ENCODE data around the gene RHBDD1.
A peak's percentile ranks its signal among the peaks of the same experiment; 100 is the strongest.

The RHBDD1 gene

DNA sequence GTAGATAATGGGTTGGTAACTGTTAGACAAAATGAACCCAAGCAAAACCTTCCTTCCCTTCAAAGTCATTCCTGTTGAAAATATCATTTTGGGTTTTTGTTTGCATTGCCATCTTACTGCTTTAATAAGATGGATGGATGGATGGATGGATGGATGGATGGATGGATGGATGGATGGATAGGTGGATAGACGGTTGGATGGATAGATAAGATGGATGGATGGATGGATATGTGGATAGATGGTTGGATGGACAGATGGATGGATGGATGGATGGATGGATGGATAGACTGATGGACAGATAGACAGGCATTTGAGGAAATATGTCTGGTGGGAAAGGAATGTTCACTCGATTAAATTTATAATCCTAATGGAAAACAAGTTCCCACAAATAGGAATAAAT is 194.9 kb downstream of the RHBDD1 start:
- no peak overlapping the region for H2BK15ac ChIP-seq (ENCODE audit: low read length)
- no peak overlapping the region for H2AK5ac ChIP-seq (ENCODE audit: low read depth, low read length)
- no peak overlapping the region for H3K27ac ChIP-seq (replicated peaks; ENCODE audit: low read length)
- no peak overlapping the region for H2BK12ac ChIP-seq (ENCODE audit: low read length)
- no peak overlapping the region for H3K4ac ChIP-seq (ENCODE audit: low read length)
- H3K23ac ChIP-seq (ENCODE audit: low read depth, low read length, poor library complexity) = no peak overlapping the region
- H3K4me1 ChIP-seq (ENCODE audit: control insufficient read depth in 2 of 2, insufficient read depth in 1 of 2, low read depth in 1 of 2, low read length in 2 of 2) = peaks cover 0 to 2% of the 10 kb centered on the region in 2 donors
- H4K8ac ChIP-seq (ENCODE audit: low read depth, low read length) = no peak overlapping the region
- WGBS, 2 donors (ENCODE audit: extremely low coverage in 2 of 2, insufficient read length in 2 of 2, insufficient replicate concordance in 1 of 2) = 100% methylated on average over 1 of the region's 2 CpGs; no CpG with 5 or more reads in 1 of the 2 donors
- H3K9me3 ChIP-seq (replicated peaks in 1 of 2; ENCODE audit: control insufficient read depth in 2 of 2, insufficient read depth in 1 of 2, low read depth in 1 of 2, low read length in 2 of 2) = no peaks in the 10 kb centered on the region
- no peaks in the 10 kb centered on the region for H3K79me1 ChIP-seq (ENCODE audit: low read depth, low read length)
- no peak overlapping the region for H3K4me2 ChIP-seq (ENCODE audit: insufficient read depth, low read length, poor library complexity, severe bottlenecking)
- no peak overlapping the region for H4K91ac ChIP-seq (ENCODE audit: low read depth, low read length, poor library complexity)
- H3K9ac ChIP-seq (ENCODE audit: low read depth, low read length, poor library complexity) = no peak overlapping the region
- no peak overlapping the region for H3K4me3 ChIP-seq (ENCODE audit: low read length in 2 of 2)
- no peak overlapping the region for H3K18ac ChIP-seq (ENCODE audit: low read length)
- no peak overlapping the region for H2BK120ac ChIP-seq (ENCODE audit: low read depth, low read length)
- no peak for DNase-seq (ENCODE audit: low spot score)
- no peaks in the 10 kb centered on the region for H3K36me3 ChIP-seq (replicated peaks in 1 of 2; ENCODE audit: control insufficient read depth in 2 of 2, insufficient read depth in 2 of 2, low read length in 2 of 2)
- H2AFZ ChIP-seq (ENCODE audit: low read length) = no peak overlapping the region
- H2BK5ac ChIP-seq (ENCODE audit: low read length) = no peak overlapping the region
- no peak overlapping the region for H3K14ac ChIP-seq (ENCODE audit: low read length)
- no peaks in the 10 kb centered on the region for H3K27me3 ChIP-seq (ENCODE audit: control insufficient read depth in 3 of 3, insufficient read depth in 3 of 3, low read depth in 1 of 3, low read length in 3 of 3)

DNA sequence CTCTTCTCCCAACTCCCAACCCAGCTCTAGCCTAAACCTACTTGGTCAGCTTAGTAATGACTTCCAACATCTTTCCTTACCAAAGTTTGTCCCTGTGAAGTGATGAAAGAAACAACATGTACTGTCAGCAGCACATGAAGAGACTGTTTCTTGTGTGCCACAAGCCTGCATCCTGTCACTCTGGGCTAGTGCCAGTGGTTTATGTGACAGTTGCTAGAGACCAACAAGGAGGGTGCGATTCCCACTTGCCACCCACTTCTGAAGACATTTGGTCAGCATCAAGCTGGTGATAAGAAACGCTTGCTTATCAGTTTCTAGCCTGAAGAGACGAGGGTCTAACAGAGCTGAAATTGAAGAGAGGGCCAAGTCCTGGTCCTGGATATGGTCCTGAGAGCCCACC is 195.5 kb downstream of the RHBDD1 start:
- DNase-seq (ENCODE audit: low spot score) = no peak
- Histone ChIP-seq H3K27ac (replicated peaks; ENCODE audit: low read length) (no peak overlapping the region), H3K18ac (ENCODE audit: low read length) (no peak overlapping the region), H3K79me1 (ENCODE audit: low read depth, low read length) (no peaks in the 10 kb centered on the region), H3K36me3 (replicated peaks in 1 of 2; ENCODE audit: control insufficient read depth in 2 of 2, insufficient read depth in 2 of 2, low read length in 2 of 2) (no peaks in the 10 kb centered on the region), H3K4me1 (ENCODE audit: control insufficient read depth in 2 of 2, insufficient read depth in 1 of 2, low read depth in 1 of 2, low read length in 2 of 2) (peaks cover 0 to 2% of the 10 kb centered on the region in 2 donors), H2AK5ac (ENCODE audit: low read depth, low read length) (no peak overlapping the region), H3K4ac (ENCODE audit: low read length) (no peak overlapping the region), H3K4me2 (ENCODE audit: insufficient read depth, low read length, poor library complexity, severe bottlenecking) (no peak overlapping the region), H3K27me3 (ENCODE audit: control insufficient read depth in 3 of 3, insufficient read depth in 3 of 3, low read depth in 1 of 3, low read length in 3 of 3) (no peaks in the 10 kb centered on the region), H4K91ac (ENCODE audit: low read depth, low read length, poor library complexity) (no peak overlapping the region), H2BK5ac (ENCODE audit: low read length) (no peak overlapping the region), H2BK15ac (ENCODE audit: low read length) (no peak overlapping the region), H3K9me3 (replicated peaks in 1 of 2; ENCODE audit: control insufficient read depth in 2 of 2, insufficient read depth in 1 of 2, low read depth in 1 of 2, low read length in 2 of 2) (no peaks in the 10 kb centered on the region), H2BK120ac (ENCODE audit: low read depth, low read length) (no peak overlapping the region), H2AFZ (ENCODE audit: low read length) (no peak overlapping the region), H3K23ac (ENCODE audit: low read depth, low read length, poor library complexity) (no peak overlapping the region), H3K14ac (ENCODE audit: low read length) (no peak overlapping the region), H3K9ac (ENCODE audit: low read depth, low read length, poor library complexity) (no peak overlapping the region), H3K4me3 (ENCODE audit: low read length in 2 of 2) (no peak overlapping the region), H4K8ac (ENCODE audit: low read depth, low read length) (no peak overlapping the region), H2BK12ac (ENCODE audit: low read length) (no peak overlapping the region)
- no CpG with 5 or more reads among the region's 3 CpGs for WGBS, 2 donors (ENCODE audit: extremely low coverage in 2 of 2, insufficient read length in 2 of 2, insufficient replicate concordance in 1 of 2)

DNA sequence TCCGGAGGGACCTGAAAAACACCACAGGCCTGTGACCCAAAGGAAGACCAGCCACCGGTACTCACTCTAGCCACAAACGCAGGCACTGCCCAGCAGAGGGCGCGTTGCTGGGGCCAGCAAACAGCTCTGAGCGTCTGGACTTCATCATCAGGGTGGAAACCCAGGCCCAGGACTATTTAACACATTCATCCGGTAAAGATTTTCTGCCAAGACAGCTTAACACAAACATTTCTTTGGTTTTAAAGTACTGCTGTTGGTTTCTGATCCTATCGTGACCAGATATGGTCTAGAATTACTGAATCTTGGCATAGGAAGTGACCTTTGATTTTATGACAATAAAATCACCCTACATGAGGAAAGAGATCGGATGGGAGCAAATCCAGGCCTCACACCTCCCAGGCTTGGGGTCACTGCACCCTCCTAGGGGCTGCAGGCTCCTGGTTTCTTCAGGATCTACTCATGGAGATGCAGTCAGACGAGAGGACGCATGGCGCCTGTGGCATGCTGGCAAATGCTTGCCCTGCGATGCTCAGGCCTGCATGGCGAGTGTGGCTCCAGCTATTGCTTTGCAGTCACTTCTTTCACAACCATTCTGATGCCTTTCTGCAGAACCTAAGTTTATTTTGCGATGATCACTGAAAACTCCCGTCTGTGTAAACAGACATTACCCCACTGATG is 197.8 kb downstream of the RHBDD1 start:
- WGBS, 2 donors (ENCODE audit: extremely low coverage in 2 of 2, insufficient read length in 2 of 2, insufficient replicate concordance in 1 of 2) = no CpG with 5 or more reads among the region's 16 CpGs
- Histone ChIP-seq H3K36me3 (replicated peaks in 1 of 2; ENCODE audit: control insufficient read depth in 2 of 2, insufficient read depth in 2 of 2, low read length in 2 of 2) (no peaks in the 10 kb centered on the region), H2BK15ac (ENCODE audit: low read length) (no peak overlapping the region), H2AFZ (ENCODE audit: low read length) (no peak overlapping the region), H3K79me1 (ENCODE audit: low read depth, low read length) (no peaks in the 10 kb centered on the region), H4K8ac (ENCODE audit: low read depth, low read length) (no peak overlapping the region), H2AK5ac (ENCODE audit: low read depth, low read length) (no peak overlapping the region), H2BK5ac (ENCODE audit: low read length) (no peak overlapping the region), H4K91ac (ENCODE audit: low read depth, low read length, poor library complexity) (no peak overlapping the region), H3K4me1 (ENCODE audit: control insufficient read depth in 2 of 2, insufficient read depth in 1 of 2, low read depth in 1 of 2, low read length in 2 of 2) (peaks cover 0 to 2% of the 10 kb centered on the region in 2 donors), H3K18ac (ENCODE audit: low read length) (no peak overlapping the region), H2BK12ac (ENCODE audit: low read length) (no peak overlapping the region), H2BK120ac (ENCODE audit: low read depth, low read length) (no peak overlapping the region), H3K4me2 (ENCODE audit: insufficient read depth, low read length, poor library complexity, severe bottlenecking) (no peak overlapping the region), H3K9ac (ENCODE audit: low read depth, low read length, poor library complexity) (no peak overlapping the region), H3K4me3 (ENCODE audit: low read length in 2 of 2) (no peak overlapping the region), H3K4ac (ENCODE audit: low read length) (no peak overlapping the region), H3K27me3 (ENCODE audit: control insufficient read depth in 3 of 3, insufficient read depth in 3 of 3, low read depth in 1 of 3, low read length in 3 of 3) (no peaks in the 10 kb centered on the region), H3K27ac (replicated peaks; ENCODE audit: low read length) (no peak overlapping the region), H3K23ac (ENCODE audit: low read depth, low read length, poor library complexity) (no peak overlapping the region), H3K9me3 (replicated peaks in 1 of 2; ENCODE audit: control insufficient read depth in 2 of 2, insufficient read depth in 1 of 2, low read depth in 1 of 2, low read length in 2 of 2) (no peaks in the 10 kb centered on the region), H3K14ac (ENCODE audit: low read length) (no peak overlapping the region)
- DNase-seq (ENCODE audit: low spot score) = peak; percentile 41

DNA sequence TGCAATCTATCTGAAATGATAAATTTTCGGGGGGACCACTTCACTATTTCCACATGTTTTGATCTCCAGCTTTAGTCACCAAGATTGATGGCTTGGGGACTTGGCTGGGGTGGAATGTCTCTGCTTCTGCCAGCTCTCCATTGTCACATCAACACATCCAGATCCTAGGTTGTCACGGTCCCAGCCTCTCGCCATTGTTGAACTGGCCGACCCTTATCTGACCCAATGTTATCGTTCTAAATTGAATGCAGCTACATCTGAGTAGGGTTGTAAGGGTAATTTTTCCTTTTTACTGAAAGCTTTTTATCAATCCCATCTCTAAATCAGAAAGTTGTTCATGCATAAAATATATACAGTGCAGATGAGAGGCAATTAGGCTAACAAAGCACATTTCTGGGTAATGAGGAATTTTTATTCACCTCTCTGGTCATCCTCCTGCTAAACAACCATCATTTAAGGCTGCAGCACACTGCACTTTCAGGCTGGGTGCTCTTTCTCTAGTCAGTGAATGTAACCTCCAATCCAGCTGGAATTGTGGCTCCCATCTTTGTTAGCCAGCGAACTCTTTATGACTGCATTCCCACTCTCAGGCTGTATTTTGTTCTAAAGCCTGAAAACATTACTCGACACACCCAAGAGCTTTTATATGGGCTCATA is 200.0 kb downstream of the RHBDD1 start:
- H3K79me1 ChIP-seq (ENCODE audit: low read depth, low read length) = no peaks in the 10 kb centered on the region
- WGBS, 2 donors (ENCODE audit: extremely low coverage in 2 of 2, insufficient read length in 2 of 2, insufficient replicate concordance in 1 of 2) = no CpG with 5 or more reads among the region's 7 CpGs
- H3K4ac ChIP-seq (ENCODE audit: low read length) = no peak overlapping the region
- H4K8ac ChIP-seq (ENCODE audit: low read depth, low read length) = no peak overlapping the region
- H3K14ac ChIP-seq (ENCODE audit: low read length) = no peak overlapping the region
- H4K91ac ChIP-seq (ENCODE audit: low read depth, low read length, poor library complexity) = no peak overlapping the region
- H3K4me2 ChIP-seq (ENCODE audit: insufficient read depth, low read length, poor library complexity, severe bottlenecking) = no peak overlapping the region
- H3K23ac ChIP-seq (ENCODE audit: low read depth, low read length, poor library complexity) = no peak overlapping the region
- H3K9me3 ChIP-seq (replicated peaks in 1 of 2; ENCODE audit: control insufficient read depth in 2 of 2, insufficient read depth in 1 of 2, low read depth in 1 of 2, low read length in 2 of 2) = no peaks in the 10 kb centered on the region
- no peak overlapping the region for H2BK120ac ChIP-seq (ENCODE audit: low read depth, low read length)
- no peak overlapping the region for H3K18ac ChIP-seq (ENCODE audit: low read length)
- DNase-seq (ENCODE audit: low spot score) = no peak
- no peak overlapping the region for H2BK15ac ChIP-seq (ENCODE audit: low read length)
- H3K4me1 ChIP-seq (ENCODE audit: control insufficient read depth in 2 of 2, insufficient read depth in 1 of 2, low read depth in 1 of 2, low read length in 2 of 2) = peaks cover 0 to 2% of the 10 kb centered on the region in 2 donors
- no peak overlapping the region for H2BK5ac ChIP-seq (ENCODE audit: low read length)
- H2AK5ac ChIP-seq (ENCODE audit: low read depth, low read length) = no peak overlapping the region
- H3K27me3 ChIP-seq (ENCODE audit: control insufficient read depth in 3 of 3, insufficient read depth in 3 of 3, low read depth in 1 of 3, low read length in 3 of 3) = no peaks in the 10 kb centered on the region
- peak overlapping the region; percentile 15 for H2AFZ ChIP-seq (ENCODE audit: low read length)
- no peaks in the 10 kb centered on the region for H3K36me3 ChIP-seq (replicated peaks in 1 of 2; ENCODE audit: control insufficient read depth in 2 of 2, insufficient read depth in 2 of 2, low read length in 2 of 2)
- H2BK12ac ChIP-seq (ENCODE audit: low read length) = no peak overlapping the region
- H3K4me3 ChIP-seq (ENCODE audit: low read length in 2 of 2) = no peak overlapping the region
- H3K9ac ChIP-seq (ENCODE audit: low read depth, low read length, poor library complexity) = no peak overlapping the region
- no peak overlapping the region for H3K27ac ChIP-seq (replicated peaks; ENCODE audit: low read length)
